ENCODE data around the gene METTL17. TPM values are rescaled to one million over a fixed set of nuclear protein-coding genes. Genes with fewer than 3 reads are reported as not detected.

Gene METTL17
- total and polyA plus RNA-seq, 9 of the 15 experiments (the other 6 are each of a cell fraction or from before 2014, with no cell fraction given), result 65.6 to 150 (median 90.0) TPM

DNA sequence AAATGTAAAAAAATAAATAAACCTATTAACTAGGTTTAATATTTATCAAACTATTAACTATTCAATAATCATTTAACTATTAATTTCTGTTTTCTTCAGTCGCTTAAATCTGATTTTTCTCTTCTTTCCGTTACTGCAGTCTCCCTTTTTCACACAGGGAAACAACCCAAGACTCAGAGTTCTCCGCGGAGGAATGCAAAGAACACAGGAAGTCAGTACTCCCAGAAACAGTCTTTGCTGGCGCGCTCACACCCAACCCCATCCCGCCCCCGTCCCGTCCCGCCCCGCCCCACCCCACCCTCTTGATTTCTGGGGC, 351 bp upstream of the METTL17 start:
- ATAC-seq (no peak), FAIRE-seq (no peak), DNase-seq (ENCODE audit: extremely low read depth in 1 of 4, low spot score in 3 of 4) (peak in 2 of 4 experiments; percentile 72 to 74)
- no TSS peak for BruUV-seq (replicated peaks)
- Histone ChIP-seq H2AFZ (ENCODE audit: low read depth, low read length) (peak overlapping the region; percentile 91), H3K9ac (ENCODE audit: insufficient read depth in 1 of 2, low read depth in 2 of 2, low read length in 2 of 2) (peak overlapping the region in 1 of 2 experiments; percentile 70; a peak in 2 of 4 replicates), H4K20me1 (replicated peaks; ENCODE audit: control insufficient read depth, insufficient read depth, low read length) (no peaks in the 10 kb centered on the region), H3K4me3 (peak overlapping the region; percentile 74; the same call in 1 of the 2 replicates), H3K9me1 (ENCODE audit: control insufficient read depth, insufficient read depth, low read length) (no peaks in the 10 kb centered on the region), H3K4me2 (ENCODE audit: insufficient read depth, low read length) (peak overlapping the region; percentile 92), H3K4me1 (replicated peaks in 1 of 2; ENCODE audit: control insufficient read depth in 2 of 2, insufficient read depth in 2 of 2, low read length in 2 of 2) (peaks cover 7 to 10% of the 10 kb centered on the region in 2 experiments; a peak in 3 of 5 replicates), H3K9me3 (replicated peaks; ENCODE audit: control insufficient read depth, insufficient read depth, low read depth, low read length) (no peaks in the 10 kb centered on the region), H3K36me3 (ENCODE audit: control insufficient read depth, insufficient read depth, low read length) (peaks cover 27% of the 10 kb centered on the region), H3K27ac (ENCODE audit: extremely low read depth, low read depth, low read length) (peak overlapping the region; percentile 79), H3K79me2 (ENCODE audit: control insufficient read depth, insufficient read depth, low read length) (peaks cover 23% of the 10 kb centered on the region), H3K27me3 (ENCODE audit: control insufficient read depth in 2 of 2, insufficient read depth in 2 of 2, low read length in 2 of 2) (no peaks in the 10 kb centered on the region)
- ChIA-PET CTCF (ENCODE audit: low intra/inter-chr PET ratio) (no interaction called here), POLR2A (no interaction called here)
- intact Hi-C loops (cut with micrococcal nuclease) (no loop called here), in situ Hi-C loops (cut with MboI) (no loop called here)
- 3% methylated on average over 4 of the region's 11 CpGs for WGBS (ENCODE audit: insufficient coverage, low coverage, missing lambda C conversion rate)
- TF ChIP-seq POLR2H (tag; IDR thresholded peaks at IDR 0.05; ENCODE audit: low read depth), result peak; percentile 68
- no peak for TF ChIP-seq MED1 (CRISPR knock-in tag; IDR thresholded peaks at IDR 0.05; ENCODE audit: borderline replicate concordance)
- TF ChIP-seq, protein P1, sequence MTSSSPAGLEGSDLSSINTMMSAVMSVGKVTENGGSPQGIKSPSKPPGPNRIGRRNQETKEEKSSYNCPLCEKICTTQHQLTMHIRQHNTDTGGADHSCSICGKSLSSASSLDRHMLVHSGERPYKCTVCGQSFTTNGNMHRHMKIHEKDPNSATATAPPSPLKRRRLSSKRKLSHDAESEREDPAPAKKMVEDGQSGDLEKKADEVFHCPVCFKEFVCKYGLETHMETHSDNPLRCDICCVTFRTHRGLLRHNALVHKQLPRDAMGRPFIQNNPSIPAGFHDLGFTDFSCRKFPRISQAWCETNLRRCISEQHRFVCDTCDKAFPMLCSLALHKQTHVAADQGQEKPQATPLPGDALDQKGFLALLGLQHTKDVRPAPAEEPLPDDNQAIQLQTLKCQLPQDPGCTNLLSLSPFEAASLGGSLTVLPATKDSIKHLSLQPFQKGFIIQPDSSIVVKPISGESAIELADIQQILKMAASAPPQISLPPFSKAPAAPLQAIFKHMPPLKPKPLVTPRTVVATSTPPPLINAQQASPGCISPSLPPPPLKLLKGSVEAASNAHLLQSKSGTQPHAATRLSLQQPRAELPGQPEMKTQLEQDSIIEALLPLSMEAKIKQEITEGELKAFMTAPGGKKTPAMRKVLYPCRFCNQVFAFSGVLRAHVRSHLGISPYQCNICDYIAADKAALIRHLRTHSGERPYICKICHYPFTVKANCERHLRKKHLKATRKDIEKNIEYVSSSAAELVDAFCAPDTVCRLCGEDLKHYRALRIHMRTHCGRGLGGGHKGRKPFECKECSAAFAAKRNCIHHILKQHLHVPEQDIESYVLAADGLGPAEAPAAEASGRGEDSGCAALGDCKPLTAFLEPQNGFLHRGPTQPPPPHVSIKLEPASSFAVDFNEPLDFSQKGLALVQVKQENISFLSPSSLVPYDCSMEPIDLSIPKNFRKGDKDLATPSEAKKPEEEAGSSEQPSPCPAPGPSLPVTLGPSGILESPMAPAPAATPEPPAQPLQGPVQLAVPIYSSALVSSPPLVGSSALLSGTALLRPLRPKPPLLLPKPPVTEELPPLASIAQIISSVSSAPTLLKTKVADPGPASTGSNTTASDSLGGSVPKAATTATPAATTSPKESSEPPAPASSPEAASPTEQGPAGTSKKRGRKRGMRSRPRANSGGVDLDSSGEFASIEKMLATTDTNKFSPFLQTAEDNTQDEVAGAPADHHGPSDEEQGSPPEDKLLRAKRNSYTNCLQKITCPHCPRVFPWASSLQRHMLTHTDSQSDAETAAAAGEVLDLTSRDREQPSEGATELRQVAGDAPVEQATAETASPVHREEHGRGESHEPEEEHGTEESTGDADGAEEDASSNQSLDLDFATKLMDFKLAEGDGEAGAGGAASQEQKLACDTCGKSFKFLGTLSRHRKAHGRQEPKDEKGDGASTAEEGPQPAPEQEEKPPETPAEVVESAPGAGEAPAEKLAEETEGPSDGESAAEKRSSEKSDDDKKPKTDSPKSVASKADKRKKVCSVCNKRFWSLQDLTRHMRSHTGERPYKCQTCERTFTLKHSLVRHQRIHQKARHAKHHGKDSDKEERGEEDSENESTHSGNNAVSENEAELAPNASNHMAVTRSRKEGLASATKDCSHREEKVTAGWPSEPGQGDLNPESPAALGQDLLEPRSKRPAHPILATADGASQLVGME (CRISPR knock-in tag; IDR thresholded peaks at IDR 0.05), result no peak
- no peak for TF ChIP-seq ZNF696 (CRISPR knock-in tag; conservative IDR thresholded peaks at IDR 0.05)
- TF ChIP-seq, protein P2, sequence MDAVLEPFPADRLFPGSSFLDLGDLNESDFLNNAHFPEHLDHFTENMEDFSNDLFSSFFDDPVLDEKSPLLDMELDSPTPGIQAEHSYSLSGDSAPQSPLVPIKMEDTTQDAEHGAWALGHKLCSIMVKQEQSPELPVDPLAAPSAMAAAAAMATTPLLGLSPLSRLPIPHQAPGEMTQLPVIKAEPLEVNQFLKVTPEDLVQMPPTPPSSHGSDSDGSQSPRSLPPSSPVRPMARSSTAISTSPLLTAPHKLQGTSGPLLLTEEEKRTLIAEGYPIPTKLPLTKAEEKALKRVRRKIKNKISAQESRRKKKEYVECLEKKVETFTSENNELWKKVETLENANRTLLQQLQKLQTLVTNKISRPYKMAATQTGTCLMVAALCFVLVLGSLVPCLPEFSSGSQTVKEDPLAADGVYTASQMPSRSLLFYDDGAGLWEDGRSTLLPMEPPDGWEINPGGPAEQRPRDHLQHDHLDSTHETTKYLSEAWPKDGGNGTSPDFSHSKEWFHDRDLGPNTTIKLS (IDR thresholded peaks at IDR 0.05; ENCODE audit: borderline replicate concordance, low read depth), result no peak
- TF ChIP-seq TAF1 (IDR thresholded peaks at IDR 0.05; ENCODE audit: control insufficient read depth, extremely low read depth, insufficient read depth, low read length, severe bottlenecking), result peak; percentile 1
- TF ChIP-seq ZNF143 (CRISPR knock-in tag; IDR thresholded peaks at IDR 0.05), result no peak
- 0 out of 2 replicates have a peak, but pooled peaks have one; percentile 88 for TF ChIP-seq GABPA (tag; conservative IDR thresholded peaks at IDR 0.05; ENCODE audit: low read depth)
- TF ChIP-seq ZNF175 (CRISPR knock-in tag; IDR thresholded peaks at IDR 0.05; ENCODE audit: low read depth), result no peak
- no peak for TF ChIP-seq POLR2A (conservative IDR thresholded peaks at IDR 0.05)
- no peak for TF ChIP-seq EGR1 (conservative IDR thresholded peaks at IDR 0.05)
- TF ChIP-seq, protein P3, sequence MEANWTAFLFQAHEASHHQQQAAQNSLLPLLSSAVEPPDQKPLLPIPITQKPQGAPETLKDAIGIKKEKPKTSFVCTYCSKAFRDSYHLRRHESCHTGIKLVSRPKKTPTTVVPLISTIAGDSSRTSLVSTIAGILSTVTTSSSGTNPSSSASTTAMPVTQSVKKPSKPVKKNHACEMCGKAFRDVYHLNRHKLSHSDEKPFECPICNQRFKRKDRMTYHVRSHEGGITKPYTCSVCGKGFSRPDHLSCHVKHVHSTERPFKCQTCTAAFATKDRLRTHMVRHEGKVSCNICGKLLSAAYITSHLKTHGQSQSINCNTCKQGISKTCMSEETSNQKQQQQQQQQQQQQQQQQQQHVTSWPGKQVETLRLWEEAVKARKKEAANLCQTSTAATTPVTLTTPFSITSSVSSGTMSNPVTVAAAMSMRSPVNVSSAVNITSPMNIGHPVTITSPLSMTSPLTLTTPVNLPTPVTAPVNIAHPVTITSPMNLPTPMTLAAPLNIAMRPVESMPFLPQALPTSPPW (CRISPR knock-in tag; IDR thresholded peaks at IDR 0.05), result peak; percentile 85; the same call in 1 of the 2 replicates
- no peak for TF ChIP-seq CHD1 (IDR thresholded peaks at IDR 0.05; ENCODE audit: low read length)

Data from K562 (cell line).